Measurements from ENCODE around the gene FASN.

DNA sequence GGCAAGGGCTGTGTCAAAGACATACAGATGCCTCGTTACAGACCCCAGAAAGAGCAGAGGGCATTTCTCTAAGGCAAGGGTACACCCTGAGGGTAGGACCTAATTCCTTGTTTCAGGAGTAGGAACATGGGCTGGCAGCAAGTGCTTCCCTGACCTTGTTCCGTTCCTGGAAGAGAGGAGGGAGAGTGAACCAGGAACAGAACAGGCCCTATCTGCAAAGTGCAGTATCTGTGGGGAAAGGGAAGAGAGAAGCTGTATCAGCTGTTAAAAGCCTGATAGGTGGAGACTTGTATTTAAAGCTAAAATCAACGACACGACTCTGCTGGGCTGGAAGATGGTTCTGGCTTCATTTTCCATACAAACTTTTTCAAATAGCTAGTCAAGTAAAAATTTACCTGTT, 26.1 kb upstream of the FASN start:
- TF ChIP-seq EP300 (IDR thresholded peaks at IDR 0.05), result no peak
- no peak for TF ChIP-seq CTCF (IDR thresholded peaks at IDR 0.05)
- TF ChIP-seq POLR2AphosphoS5 (IDR thresholded peaks at IDR 0.05), result no peak
